ENCODE data around the gene ASB16.

DNA sequence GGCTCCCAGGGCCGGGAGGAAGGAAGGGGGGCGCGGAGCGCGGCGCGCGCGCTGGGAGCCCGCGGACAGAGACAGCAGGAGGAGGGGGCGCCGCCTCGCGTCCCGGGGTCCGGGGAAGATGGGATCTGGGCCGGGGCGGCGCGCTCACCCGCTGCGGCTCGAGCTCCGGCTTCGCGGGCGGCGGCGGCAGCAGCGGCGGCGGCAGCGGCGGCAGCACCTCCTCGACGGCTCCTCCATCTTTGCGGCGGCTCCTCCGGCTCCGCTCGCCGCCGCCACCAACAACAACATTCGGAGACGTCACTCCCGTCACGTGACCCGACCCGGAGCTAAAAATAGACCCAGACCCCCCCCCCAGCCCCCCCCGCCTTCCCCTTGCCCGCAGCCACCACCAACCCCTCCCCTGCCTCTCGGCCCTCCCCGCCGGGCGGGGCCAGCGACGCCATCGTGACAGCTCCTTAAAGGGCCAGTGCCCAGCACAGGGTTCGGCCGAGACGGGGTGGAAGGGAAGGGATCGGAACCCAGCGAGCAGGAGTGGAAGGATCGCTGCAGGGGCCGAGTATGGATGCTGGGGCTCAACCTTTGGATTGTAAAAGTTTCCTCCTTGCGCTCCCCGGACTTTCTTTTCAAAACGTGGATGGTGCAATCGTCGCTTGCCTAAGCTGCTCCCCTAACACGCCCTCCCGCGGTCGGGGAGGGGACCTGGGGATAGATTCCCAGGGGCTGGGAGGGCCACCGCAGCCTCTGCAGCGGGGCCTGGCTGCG, 47.0 kb upstream of the ASB16 start, which contains the start of gene HDAC5:
- peak; percentile 40 for TF ChIP-seq POLR2A (IDR thresholded peaks at IDR 0.05; ENCODE audit: low read length)
- TF ChIP-seq GATA1 (IDR thresholded peaks at IDR 0.05; ENCODE audit: low read depth, low read length) = no peak

All from erythroblast (primary cell).